Measurements from ENCODE around the gene STS. TPM values are rescaled to one million over a fixed set of nuclear protein-coding genes. Genes with fewer than 3 reads are reported as not detected.

STS gene
- total RNA-seq, 4 donors from 2014 or later, result 8.6 to 23.9 (median 14.9) TPM

GRCh38 chrX:7119950-7120877, 27.3 kb upstream of the STS start:
- TF ChIP-seq, protein P1, sequence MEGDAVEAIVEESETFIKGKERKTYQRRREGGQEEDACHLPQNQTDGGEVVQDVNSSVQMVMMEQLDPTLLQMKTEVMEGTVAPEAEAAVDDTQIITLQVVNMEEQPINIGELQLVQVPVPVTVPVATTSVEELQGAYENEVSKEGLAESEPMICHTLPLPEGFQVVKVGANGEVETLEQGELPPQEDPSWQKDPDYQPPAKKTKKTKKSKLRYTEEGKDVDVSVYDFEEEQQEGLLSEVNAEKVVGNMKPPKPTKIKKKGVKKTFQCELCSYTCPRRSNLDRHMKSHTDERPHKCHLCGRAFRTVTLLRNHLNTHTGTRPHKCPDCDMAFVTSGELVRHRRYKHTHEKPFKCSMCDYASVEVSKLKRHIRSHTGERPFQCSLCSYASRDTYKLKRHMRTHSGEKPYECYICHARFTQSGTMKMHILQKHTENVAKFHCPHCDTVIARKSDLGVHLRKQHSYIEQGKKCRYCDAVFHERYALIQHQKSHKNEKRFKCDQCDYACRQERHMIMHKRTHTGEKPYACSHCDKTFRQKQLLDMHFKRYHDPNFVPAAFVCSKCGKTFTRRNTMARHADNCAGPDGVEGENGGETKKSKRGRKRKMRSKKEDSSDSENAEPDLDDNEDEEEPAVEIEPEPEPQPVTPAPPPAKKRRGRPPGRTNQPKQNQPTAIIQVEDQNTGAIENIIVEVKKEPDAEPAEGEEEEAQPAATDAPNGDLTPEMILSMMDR (IDR thresholded peaks at IDR 0.05), result no peak
- ATAC-seq (ENCODE audit: low FRiP score) (no peak), DNase-seq (ENCODE audit: low spot score) (no peak)

- TF ChIP-seq, protein P1 (IDR thresholded peaks at IDR 0.05), result no peak
- ATAC-seq (ENCODE audit: low FRiP score) (no peak), DNase-seq (ENCODE audit: low spot score) (no peak)
Measured at GRCh38 chrX:7120878-7121219, 26.7 kb upstream of the STS start.

DNA sequence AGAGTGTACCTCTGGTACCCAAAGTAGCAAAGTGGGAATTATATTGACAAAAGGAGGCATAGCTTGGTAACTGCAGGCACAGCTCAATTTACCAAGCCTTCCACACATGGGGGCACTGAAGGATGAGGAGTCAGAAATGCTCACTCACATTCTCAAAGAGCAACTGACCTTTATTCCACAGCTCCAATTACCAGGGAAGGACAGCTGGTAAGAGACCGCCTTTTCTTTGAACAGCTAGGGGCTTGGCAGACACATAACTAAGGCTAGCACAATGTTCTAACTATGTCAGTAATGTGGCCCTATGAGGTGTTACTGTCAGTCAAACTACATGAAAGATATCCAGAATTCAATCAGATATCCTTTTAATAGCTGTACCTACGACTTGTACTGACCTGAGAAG, 20.5 kb upstream of the STS start:
- DNase-seq (ENCODE audit: low spot score) (no peak), ATAC-seq (ENCODE audit: low FRiP score) (no peak)
- TF ChIP-seq, protein P1 (IDR thresholded peaks at IDR 0.05), result no peak

DNA sequence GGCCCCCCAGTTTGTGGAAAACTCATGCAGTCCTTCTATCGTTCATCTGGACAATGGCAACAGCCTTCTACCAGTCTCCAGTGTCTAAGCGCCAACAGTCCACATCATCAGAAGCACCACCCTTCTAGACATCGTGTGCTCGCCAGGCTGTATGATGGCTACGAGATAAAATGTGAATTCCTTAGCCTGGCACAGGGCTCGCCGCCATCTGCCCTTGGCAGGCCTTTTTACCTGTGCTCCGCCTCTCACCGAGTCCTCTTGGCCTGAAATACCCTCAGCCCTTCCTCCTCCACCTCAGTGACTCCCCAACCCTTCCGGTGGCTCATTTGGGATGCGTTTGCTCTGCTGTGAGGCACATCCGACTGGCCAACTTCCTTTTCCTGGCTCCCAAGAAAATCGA, 15.9 kb upstream of the STS start:
- ATAC-seq (ENCODE audit: low FRiP score), result no peak
- TF ChIP-seq, protein P1 (IDR thresholded peaks at IDR 0.05), result no peak
- no peak for DNase-seq (ENCODE audit: low spot score)

- ATAC-seq (ENCODE audit: low FRiP score) (no peak), DNase-seq (ENCODE audit: low spot score) (no peak)
- TF ChIP-seq, protein P1 (IDR thresholded peaks at IDR 0.05), result no peak
Measured at GRCh38 chrX:7132335-7133049, 15.0 kb upstream of the STS start.

DNA sequence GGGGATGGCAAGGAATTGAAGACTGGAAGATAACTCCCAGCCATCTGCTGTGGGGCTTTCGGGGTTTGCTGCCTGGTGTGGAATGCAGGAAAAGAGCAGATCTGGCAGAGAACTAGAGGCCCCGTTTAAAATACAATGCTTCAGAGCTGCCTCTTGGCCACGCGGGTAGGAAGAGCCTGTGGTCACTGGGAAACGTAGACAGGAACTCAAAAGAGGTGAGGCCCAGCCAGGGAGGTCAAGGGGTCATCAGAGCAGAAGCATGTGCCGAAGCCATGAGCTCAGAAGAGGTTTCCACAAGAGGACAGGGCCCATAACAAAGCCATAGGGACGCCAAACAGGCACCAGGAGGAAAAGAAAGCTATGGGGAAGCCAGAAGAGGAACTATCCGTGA, 14.5 kb upstream of the STS start:
- TF ChIP-seq, protein P1 (IDR thresholded peaks at IDR 0.05), result no peak
- ATAC-seq (ENCODE audit: low FRiP score) (no peak), DNase-seq (ENCODE audit: low spot score) (no peak)

All from omental fat pad (tissue), 4 donors.